Central memory CD4-positive, alpha-beta T cell (primary cell): ENCODE measurements around the gene GRID1.

Experiments used
- DNase-seq: peaks from one replicate; pipeline ENCODE4 v3.0.0; 2022

Gene GRID1

GRCh38 chr10:86223256-86223655 is 143.3 kb downstream of the GRID1 start:
- DNase-seq: no peak

- no peak for DNase-seq
These were observed 143.9 kb downstream of the GRID1 start for GRCh38 chr10:86222687-86223086.

GRCh38 chr10:86222336-86222650 is 144.3 kb downstream of the GRID1 start:
- DNase-seq: no peak

- no peak for DNase-seq
These were observed 144.9 kb downstream of the GRID1 start for GRCh38 chr10:86221442-86222335.

GRCh38 chr10:86220626-86221025 is 146.0 kb downstream of the GRID1 start:
- no peak for DNase-seq

- no peak for DNase-seq
These were observed 147.3 kb downstream of the GRID1 start for GRCh38 chr10:86219271-86219670.

- DNase-seq: no peak
These were observed 147.8 kb downstream of the GRID1 start for GRCh38 chr10:86218842-86219241.

- DNase-seq: no peak
These were observed 148.4 kb downstream of the GRID1 start for GRCh38 chr10:86218160-86218559.

GRCh38 chr10:86217371-86218080 is 149.1 kb downstream of the GRID1 start:
- no peak for DNase-seq

- DNase-seq: no peak
These were observed 149.7 kb downstream of the GRID1 start for GRCh38 chr10:86216886-86217285.

GRCh38 chr10:86215712-86216111 is 150.9 kb downstream of the GRID1 start:
- DNase-seq: no peak

GRCh38 chr10:86215046-86215445 is 151.5 kb downstream of the GRID1 start:
- DNase-seq: no peak

GRCh38 chr10:86213148-86213547 is 153.4 kb downstream of the GRID1 start:
- no peak for DNase-seq

GRCh38 chr10:86212391-86212700 is 154.2 kb downstream of the GRID1 start:
- no peak for DNase-seq

- no peak for DNase-seq
These were observed 154.8 kb downstream of the GRID1 start for GRCh38 chr10:86211691-86212390.

GRCh38 chr10:86210416-86210815 is 156.2 kb downstream of the GRID1 start:
- no peak for DNase-seq

GRCh38 chr10:86209726-86210125 is 156.9 kb downstream of the GRID1 start:
- DNase-seq: no peak

GRCh38 chr10:86207226-86207625 is 159.4 kb downstream of the GRID1 start:
- DNase-seq: no peak

- no peak for DNase-seq
These were observed 160.4 kb downstream of the GRID1 start for GRCh38 chr10:86206240-86206579.

GRCh38 chr10:86205306-86206239 is 161.0 kb downstream of the GRID1 start:
- DNase-seq: no peak

- DNase-seq: no peak
These were observed 161.9 kb downstream of the GRID1 start for GRCh38 chr10:86204421-86205305.
